Activated T-helper 1 cell treated with anti-CD3 and anti-CD28 coated beads, Interleukin-12 subunit alpha, Interleukin-12 subunit beta, Interleukin-2, Interleukin-4 antibody, amounts not matched to agents 30 ng/mL and 10 ng/mL and 1 ng/mL, durations not matched to agents 14 hours and 24 hours and 36 hours (primary cell): ENCODE results near the gene METTL25. TPM values are rescaled to one million over a fixed set of nuclear protein-coding genes. Genes with fewer than 3 reads are reported as not detected.

ENCODE experiments used
- DNase-seq: peaks from one replicate; pipeline ENCODE4 v3.0.0; 2021; ENCODE audit warnings: low spot score
- H3K27ac Mint-ChIP-seq: one replicate; pipeline ENCODE4 v1.8.0; 2021; ENCODE audit warnings: mild to moderate bottlenecking, mixed read lengths
- H3K27me3 Mint-ChIP-seq: one replicate; pipeline ENCODE4 v1.8.0; 2022; ENCODE audit warnings: mild to moderate bottlenecking, moderate library complexity, mixed read lengths; ENCODE audit not compliant: insufficient read depth
- H3K36me3 Mint-ChIP-seq: one replicate; pipeline ENCODE4 v1.8.0; 2021; ENCODE audit warnings: low read depth, mixed read lengths
- H3K4me1 Mint-ChIP-seq: one replicate; pipeline ENCODE4 v1.8.0; 2021; ENCODE audit warnings: low read depth, mixed read lengths
- H3K4me3 Mint-ChIP-seq: one replicate; pipeline ENCODE4 v1.8.0; 2021; ENCODE audit warnings: mild to moderate bottlenecking, moderate library complexity, mixed read lengths
- H3K9me3 Mint-ChIP-seq: one replicate; pipeline ENCODE4 v1.8.0; 2021; ENCODE audit warnings: mixed read lengths
- intact Hi-C: fragments of 100-400 bp; cut with micrococcal nuclease; formaldehyde crosslinking; loops from one replicate; pipeline ENCODE4 v1.15.1; 2024
- total RNA-seq: library from RNA; stranded (reverse); gene quantifications from 2 replicates; pipeline ENCODE4 v1.2.3, GENCODE V29; 2022

Gene METTL25
- total RNA-seq, 1 donor from 2014 or later: 8.4 TPM

GRCh38 chr12:82481954-82482353, 123.6 kb downstream of the METTL25 start:
- DNase-seq: no peak
- intact Hi-C loops: no loop called here
- H3K27ac Mint-ChIP-seq: no peak overlapping the region

GRCh38 chr12:82486524-82487235, 128.4 kb downstream of the METTL25 start:
- Mint-ChIP-seq H3K9me3 (peaks cover 8% of the 10 kb centered on the region), H3K27ac (no peak overlapping the region), H3K4me1 (no peaks in the 10 kb centered on the region), H3K27me3 (no peaks in the 10 kb centered on the region), H3K4me3 (no peak overlapping the region), H3K36me3 (no peaks in the 10 kb centered on the region)
- DNase-seq: no peak
- intact Hi-C loops: no loop called here

More at GRCh38 chr12:82481954-82482353, 123.6 kb downstream of the METTL25 start:
- H3K4me3 Mint-ChIP-seq: no peak overlapping the region
- H3K9me3 Mint-ChIP-seq: peaks cover 8% of the 10 kb centered on the region
- H3K36me3 Mint-ChIP-seq: no peaks in the 10 kb centered on the region
- no peaks in the 10 kb centered on the region for H3K4me1 Mint-ChIP-seq
- no peaks in the 10 kb centered on the region for H3K27me3 Mint-ChIP-seq

GRCh38 chr12:82504409-82504808, 146.1 kb downstream of the METTL25 start:
- intact Hi-C loops: no loop called here
- no peak overlapping the region for H3K4me3 Mint-ChIP-seq

DNA sequence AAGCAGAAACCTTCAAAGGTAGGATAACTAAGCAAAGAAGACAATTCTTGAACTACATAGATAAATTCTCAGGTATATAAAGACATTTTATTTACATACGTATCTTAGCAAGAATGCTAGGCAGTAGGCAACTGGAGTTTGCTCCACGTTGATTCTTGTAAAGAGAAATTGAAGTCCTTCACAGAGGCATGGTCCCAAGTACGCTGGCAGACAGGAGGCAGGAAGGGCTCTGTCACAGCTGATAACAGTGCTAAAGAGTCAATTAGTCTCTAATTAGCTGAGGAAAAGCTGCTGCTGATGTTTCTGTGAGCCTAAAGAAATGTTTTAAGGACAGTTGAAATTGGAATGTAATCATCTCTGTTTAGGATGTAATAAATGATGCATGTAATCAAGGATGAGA, 146.8 kb downstream of the METTL25 start:
- DNase-seq: no peak
- H3K27me3 Mint-ChIP-seq: peaks cover 3% of the 10 kb centered on the region
- intact Hi-C loops: no loop called here
- no peaks in the 10 kb centered on the region for H3K9me3 Mint-ChIP-seq
- no peaks in the 10 kb centered on the region for H3K36me3 Mint-ChIP-seq
- H3K4me3 Mint-ChIP-seq: no peak overlapping the region
- no peak overlapping the region for H3K27ac Mint-ChIP-seq
- no peaks in the 10 kb centered on the region for H3K4me1 Mint-ChIP-seq

More at GRCh38 chr12:82504409-82504808, 146.1 kb downstream of the METTL25 start:
- H3K4me1 Mint-ChIP-seq: no peaks in the 10 kb centered on the region
- DNase-seq: no peak
- peaks cover 3% of the 10 kb centered on the region for H3K27me3 Mint-ChIP-seq
- H3K27ac Mint-ChIP-seq: no peak overlapping the region
- H3K36me3 Mint-ChIP-seq: no peaks in the 10 kb centered on the region
- H3K9me3 Mint-ChIP-seq: no peaks in the 10 kb centered on the region

GRCh38 chr12:82507686-82508085, 149.4 kb downstream of the METTL25 start:
- peaks cover 3% of the 10 kb centered on the region for H3K27me3 Mint-ChIP-seq
- no peak overlapping the region for H3K4me3 Mint-ChIP-seq
- H3K9me3 Mint-ChIP-seq: no peaks in the 10 kb centered on the region
- DNase-seq: no peak
- no peak overlapping the region for H3K27ac Mint-ChIP-seq
- no peaks in the 10 kb centered on the region for H3K36me3 Mint-ChIP-seq
- no peaks in the 10 kb centered on the region for H3K4me1 Mint-ChIP-seq
- intact Hi-C loops: no loop called here

GRCh38 chr12:82510386-82510785, 152.1 kb downstream of the METTL25 start:
- Mint-ChIP-seq H3K9me3 (no peaks in the 10 kb centered on the region), H3K4me1 (no peaks in the 10 kb centered on the region), H3K27me3 (no peaks in the 10 kb centered on the region), H3K27ac (no peak overlapping the region), H3K4me3 (no peak overlapping the region), H3K36me3 (no peaks in the 10 kb centered on the region)
- intact Hi-C loops: no loop called here
- DNase-seq: no peak

- Mint-ChIP-seq H3K27me3 (peaks cover 3% of the 10 kb centered on the region), H3K9me3 (no peaks in the 10 kb centered on the region), H3K36me3 (no peaks in the 10 kb centered on the region), H3K4me3 (no peak overlapping the region), H3K4me1 (no peaks in the 10 kb centered on the region), H3K27ac (no peak overlapping the region)
- intact Hi-C loops: no loop called here
- no peak for DNase-seq
Observed at GRCh38 chr12:82514880-82515279, 156.6 kb downstream of the METTL25 start.

DNA sequence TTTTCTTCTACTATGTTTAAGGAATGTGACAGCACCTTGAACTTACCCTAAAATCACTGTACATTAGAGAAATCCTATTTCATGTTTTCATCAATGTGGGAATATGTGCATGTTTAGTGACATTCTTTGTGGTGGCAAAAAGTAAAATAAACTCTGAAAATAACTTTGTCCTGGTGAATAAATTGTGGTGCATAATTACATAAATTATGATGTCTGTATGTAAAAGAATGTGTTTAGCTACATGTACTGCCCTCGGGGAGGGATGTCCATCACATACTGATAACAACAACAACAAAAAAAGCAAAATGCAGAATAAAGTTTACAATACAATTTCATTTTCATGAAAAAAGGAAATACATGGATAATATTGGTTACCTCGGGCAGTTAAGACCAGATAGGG, 157.3 kb downstream of the METTL25 start:
- Mint-ChIP-seq H3K36me3 (no peaks in the 10 kb centered on the region), H3K27ac (no peak overlapping the region), H3K4me3 (no peak overlapping the region), H3K27me3 (peaks cover 3% of the 10 kb centered on the region), H3K4me1 (no peaks in the 10 kb centered on the region), H3K9me3 (no peaks in the 10 kb centered on the region)
- intact Hi-C loops: no loop called here
- no peak for DNase-seq

GRCh38 chr12:82517027-82517426, 158.7 kb downstream of the METTL25 start:
- no peak overlapping the region for H3K27ac Mint-ChIP-seq
- H3K36me3 Mint-ChIP-seq: no peaks in the 10 kb centered on the region
- H3K4me3 Mint-ChIP-seq: no peak overlapping the region
- no peaks in the 10 kb centered on the region for H3K9me3 Mint-ChIP-seq
- peaks cover 3% of the 10 kb centered on the region for H3K27me3 Mint-ChIP-seq
- DNase-seq: no peak
- H3K4me1 Mint-ChIP-seq: no peaks in the 10 kb centered on the region
- intact Hi-C loops: no loop called here

DNA sequence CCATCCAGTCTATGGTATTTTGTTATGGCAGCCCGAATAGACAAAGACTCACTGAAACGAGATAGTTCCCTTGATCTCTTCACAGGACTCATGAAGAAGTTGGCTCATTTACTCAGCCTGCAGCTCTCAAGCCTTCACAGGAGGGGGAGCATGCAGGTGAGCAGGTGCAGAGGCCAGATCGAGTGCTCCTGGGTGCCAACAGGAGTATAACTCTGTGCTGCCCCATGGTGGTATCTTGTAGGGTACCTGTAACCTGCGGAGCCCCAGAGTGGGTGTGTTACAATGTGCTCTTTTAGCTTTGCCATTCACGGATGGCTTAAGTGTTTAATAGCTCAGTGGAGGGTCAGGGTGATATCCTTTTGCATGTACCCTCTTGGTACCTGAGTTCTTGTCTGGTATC, 159.5 kb downstream of the METTL25 start:
- intact Hi-C loops: no loop called here
- H3K4me1 Mint-ChIP-seq: no peaks in the 10 kb centered on the region
- peaks cover 3% of the 10 kb centered on the region for H3K27me3 Mint-ChIP-seq
- H3K27ac Mint-ChIP-seq: no peak overlapping the region
- H3K9me3 Mint-ChIP-seq: no peaks in the 10 kb centered on the region
- H3K36me3 Mint-ChIP-seq: no peaks in the 10 kb centered on the region
- no peak for DNase-seq
- H3K4me3 Mint-ChIP-seq: no peak overlapping the region

DNA sequence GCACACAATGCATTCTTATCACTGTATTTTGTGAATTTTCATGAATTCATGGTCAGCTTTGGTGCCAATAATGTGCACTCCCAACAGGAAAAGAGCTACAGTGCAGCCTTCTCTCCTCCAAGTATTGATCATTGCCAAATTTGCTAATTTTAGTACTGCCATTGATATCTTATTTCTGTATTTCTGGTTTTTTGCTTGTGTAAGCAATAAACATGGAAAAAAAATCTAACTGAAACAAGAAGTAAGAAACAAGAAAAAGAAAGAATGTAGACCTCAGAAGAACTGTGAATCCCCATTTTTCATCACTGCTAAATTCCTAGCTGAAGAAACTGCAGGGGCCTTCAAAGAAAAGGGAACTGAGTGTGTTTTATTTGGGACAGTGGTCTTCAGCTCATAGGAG, 161.2 kb downstream of the METTL25 start:
- no peaks in the 10 kb centered on the region for H3K36me3 Mint-ChIP-seq
- H3K27ac Mint-ChIP-seq: no peak overlapping the region
- H3K4me1 Mint-ChIP-seq: no peaks in the 10 kb centered on the region
- H3K27me3 Mint-ChIP-seq: peaks cover 8% of the 10 kb centered on the region
- intact Hi-C loops: no loop called here
- DNase-seq: no peak
- no peak overlapping the region for H3K4me3 Mint-ChIP-seq
- H3K9me3 Mint-ChIP-seq: no peaks in the 10 kb centered on the region

DNA sequence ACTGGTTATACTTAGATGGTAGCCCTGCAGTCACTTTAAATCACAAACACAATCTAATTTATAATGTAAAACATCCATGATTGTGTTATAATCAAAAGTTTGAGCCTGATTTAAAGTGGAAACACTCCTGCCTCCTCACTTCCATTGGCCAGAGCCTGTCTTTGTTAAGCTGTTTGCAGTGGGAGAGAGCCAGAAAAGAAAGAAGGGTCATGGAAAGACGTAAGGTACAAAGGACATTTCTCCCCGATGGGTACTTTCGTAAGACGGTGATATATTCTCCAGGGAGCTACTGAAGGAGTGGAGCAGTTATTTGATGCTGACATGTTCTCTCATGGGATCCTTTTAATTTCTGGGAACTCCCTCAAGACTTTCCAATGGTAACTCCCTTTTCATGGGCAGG, 164.0 kb downstream of the METTL25 start:
- Mint-ChIP-seq H3K27ac (no peak overlapping the region), H3K9me3 (no peaks in the 10 kb centered on the region), H3K27me3 (peaks cover 8% of the 10 kb centered on the region), H3K4me3 (no peak overlapping the region), H3K4me1 (no peaks in the 10 kb centered on the region), H3K36me3 (no peaks in the 10 kb centered on the region)
- intact Hi-C loops: no loop called here
- no peak for DNase-seq

GRCh38 chr12:82522762-82523161, 164.4 kb downstream of the METTL25 start:
- DNase-seq: no peak
- H3K27ac Mint-ChIP-seq: no peak overlapping the region
- intact Hi-C loops: no loop called here
- H3K36me3 Mint-ChIP-seq: no peaks in the 10 kb centered on the region
- H3K4me1 Mint-ChIP-seq: no peaks in the 10 kb centered on the region
- H3K4me3 Mint-ChIP-seq: no peak overlapping the region
- no peaks in the 10 kb centered on the region for H3K9me3 Mint-ChIP-seq
- peaks cover 5% of the 10 kb centered on the region for H3K27me3 Mint-ChIP-seq

DNA sequence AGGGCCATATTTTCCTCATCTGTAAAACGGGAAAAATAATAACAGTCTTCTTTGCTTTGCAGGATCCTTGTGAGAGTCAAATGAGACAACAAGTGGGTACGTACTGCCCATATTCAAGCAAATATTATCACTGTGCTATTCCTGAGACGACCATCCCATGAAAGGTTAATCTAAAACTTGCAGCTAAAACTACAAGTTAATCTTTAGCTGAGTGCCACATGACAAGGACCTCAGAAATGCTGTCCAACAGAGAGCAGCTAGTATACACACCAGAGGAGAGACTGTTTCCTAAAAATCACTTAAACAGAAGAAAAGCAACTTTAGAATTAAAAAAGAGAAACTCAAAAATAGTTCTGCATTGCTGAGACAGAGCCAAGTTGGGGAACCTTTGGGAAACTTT, 165.7 kb downstream of the METTL25 start:
- Mint-ChIP-seq H3K4me1 (no peaks in the 10 kb centered on the region), H3K27ac (no peak overlapping the region), H3K36me3 (no peaks in the 10 kb centered on the region), H3K4me3 (no peak overlapping the region), H3K27me3 (peaks cover 5% of the 10 kb centered on the region), H3K9me3 (no peaks in the 10 kb centered on the region)
- intact Hi-C loops: no loop called here
- DNase-seq: no peak
